ENCODE measurements around the gene TM4SF5.
"Not testable (repeated sequence)": the region's sequence is repeated elsewhere in the genome, so short reads cannot be mapped to it uniquely, and the experiment has no call there.

Gene TM4SF5

GRCh38 chr17:4790705-4791088 lies 19.0 kb downstream of the TM4SF5 start:
- DNase-seq: no peak

DNA sequence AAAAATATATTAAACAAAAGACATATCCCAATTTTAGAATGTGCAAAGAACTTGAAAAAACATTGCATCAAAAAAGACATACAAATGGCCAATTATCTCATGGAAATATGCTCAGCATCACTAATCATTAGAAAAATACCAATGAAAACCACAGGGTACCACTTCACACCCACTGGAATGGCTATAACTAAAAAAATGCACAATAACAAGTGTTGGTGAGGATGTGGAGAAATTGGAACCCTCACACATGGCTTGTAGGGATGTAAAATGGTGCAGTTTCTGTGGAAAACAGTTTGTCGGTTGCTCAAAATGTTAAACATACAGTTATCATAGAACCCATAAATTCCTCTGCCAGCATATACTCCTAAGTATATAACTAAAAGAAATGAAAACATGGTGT lies 23.5 kb downstream of the TM4SF5 start:
- DNase-seq: no peak

GRCh38 chr17:4796552-4796920 lies 24.9 kb downstream of the TM4SF5 start:
- no peak for DNase-seq

GRCh38 chr17:4800462-4801196 lies 28.9 kb downstream of the TM4SF5 start:
- DNase-seq: no peak

GRCh38 chr17:4802228-4802627 lies 30.5 kb downstream of the TM4SF5 start, which contains the start of gene C17orf114:
Gene C17orf114 (minus strand): TSS chr17:4802328.
- no peak for DNase-seq

GRCh38 chr17:4806456-4806776 lies 34.7 kb downstream of the TM4SF5 start:
- DNase-seq: no peak

DNA sequence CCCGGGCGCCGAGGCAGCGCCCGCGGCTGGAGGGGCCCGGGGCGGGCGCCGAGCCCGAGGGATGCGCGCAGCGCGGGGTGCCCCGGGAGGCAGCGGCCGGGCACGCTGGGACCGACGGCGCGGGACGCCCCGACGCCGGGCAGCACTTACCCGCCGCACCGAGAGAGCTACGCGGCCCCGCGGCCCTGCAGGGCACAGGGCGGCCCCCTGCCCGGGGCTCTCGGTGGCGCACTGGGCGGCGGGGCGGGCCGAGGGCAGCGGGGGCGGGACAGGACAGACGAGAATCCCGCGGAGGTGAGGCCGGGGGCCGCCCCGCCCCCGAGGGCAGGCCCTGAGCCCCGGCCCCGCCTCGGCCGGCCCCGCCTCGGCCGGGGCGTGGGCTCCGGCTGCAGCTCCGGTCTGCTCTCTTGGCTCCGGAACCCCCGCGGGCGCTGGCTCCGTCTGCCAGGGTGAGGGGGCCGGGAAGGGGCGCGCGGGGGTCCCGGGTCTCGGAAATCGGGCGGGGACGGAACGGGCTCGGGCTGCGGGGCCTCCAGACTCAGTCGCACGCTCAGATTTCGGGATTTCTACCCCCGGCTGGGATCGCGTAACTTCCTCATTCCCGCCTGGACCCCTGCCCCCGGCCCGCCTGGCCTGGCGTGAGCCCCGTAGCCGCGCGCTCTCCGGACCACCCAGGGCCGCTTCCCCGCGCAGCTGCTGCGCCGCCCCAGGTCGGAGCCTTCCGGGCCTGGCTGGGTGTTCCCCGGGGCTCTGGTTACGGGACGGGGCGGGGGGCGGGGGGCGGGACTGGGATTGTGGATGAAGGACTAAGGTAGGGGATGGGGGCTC lies 35.3 kb downstream of the TM4SF5 start, which contains the start of gene PLD2:
Gene PLD2 (plus strand): TSS at position 376 of the 828 bp plus-strand sequence. CDS start 621 bp downstream, outside the sequence.
- peak; percentile 84 for DNase-seq

- DNase-seq: no peak
Observed at GRCh38 chr17:4807605-4808377, 36.1 kb downstream of the TM4SF5 start.

- DNase-seq: no peak
Observed at GRCh38 chr17:4808378-4808767, 36.7 kb downstream of the TM4SF5 start.

DNA sequence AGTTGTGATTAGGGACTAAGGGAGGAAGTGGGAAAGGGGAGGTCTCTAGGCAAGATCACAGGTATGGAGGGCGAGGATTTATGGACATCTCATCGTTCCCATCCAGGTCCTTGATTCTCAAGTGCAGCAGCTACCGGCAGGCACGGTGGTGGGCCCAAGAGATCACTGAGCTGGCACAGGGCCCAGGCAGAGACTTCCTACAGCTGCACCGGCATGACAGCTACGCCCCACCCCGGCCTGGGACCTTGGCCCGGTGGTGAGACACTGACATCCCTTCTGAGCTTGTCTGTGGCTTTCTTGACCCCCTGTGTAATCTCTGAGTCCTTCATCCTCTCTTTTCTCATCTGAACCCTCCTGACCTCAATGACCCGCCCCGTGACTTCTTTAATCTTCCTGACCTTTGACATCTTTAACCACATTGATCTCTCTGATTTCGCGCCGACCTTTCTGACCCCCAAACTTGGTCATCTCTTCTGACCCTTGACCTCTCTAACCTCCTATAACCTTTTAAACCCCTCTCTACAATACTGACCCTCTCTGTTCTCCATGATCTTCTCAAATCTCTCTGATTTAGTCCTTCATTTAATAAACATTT lies 39.1 kb downstream of the TM4SF5 start:
- no peak for DNase-seq

- no peak for DNase-seq
Observed at GRCh38 chr17:4811471-4811870, 39.8 kb downstream of the TM4SF5 start.

- DNase-seq: no peak
Observed at GRCh38 chr17:4812690-4813089, 41.0 kb downstream of the TM4SF5 start.

- DNase-seq: no peak
Observed at GRCh38 chr17:4815043-4815675, 43.5 kb downstream of the TM4SF5 start.

- no peak for DNase-seq
Observed at GRCh38 chr17:4816826-4817225, 45.1 kb downstream of the TM4SF5 start.

DNA sequence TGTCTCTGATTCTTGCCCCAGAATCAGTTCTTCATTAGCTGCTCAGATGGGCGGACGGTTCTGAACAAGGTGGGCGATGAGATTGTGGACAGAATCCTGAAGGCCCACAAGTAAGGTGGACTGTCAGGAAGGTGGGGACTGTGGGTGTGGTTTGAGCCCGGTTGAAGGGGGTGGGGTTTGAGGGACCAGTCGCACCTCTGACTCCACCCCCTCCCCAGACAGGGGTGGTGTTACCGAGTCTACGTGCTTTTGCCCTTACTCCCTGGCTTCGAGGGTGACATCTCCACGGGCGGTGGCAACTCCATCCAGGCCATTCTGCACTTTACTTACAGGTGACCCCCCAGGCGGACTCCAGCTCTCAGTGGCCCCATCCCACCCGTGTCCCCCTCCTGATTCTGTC lies 46.6 kb downstream of the TM4SF5 start:
- no peak for DNase-seq

GRCh38 chr17:4822835-4823234 lies 51.1 kb downstream of the TM4SF5 start:
- DNase-seq: no peak

DNA sequence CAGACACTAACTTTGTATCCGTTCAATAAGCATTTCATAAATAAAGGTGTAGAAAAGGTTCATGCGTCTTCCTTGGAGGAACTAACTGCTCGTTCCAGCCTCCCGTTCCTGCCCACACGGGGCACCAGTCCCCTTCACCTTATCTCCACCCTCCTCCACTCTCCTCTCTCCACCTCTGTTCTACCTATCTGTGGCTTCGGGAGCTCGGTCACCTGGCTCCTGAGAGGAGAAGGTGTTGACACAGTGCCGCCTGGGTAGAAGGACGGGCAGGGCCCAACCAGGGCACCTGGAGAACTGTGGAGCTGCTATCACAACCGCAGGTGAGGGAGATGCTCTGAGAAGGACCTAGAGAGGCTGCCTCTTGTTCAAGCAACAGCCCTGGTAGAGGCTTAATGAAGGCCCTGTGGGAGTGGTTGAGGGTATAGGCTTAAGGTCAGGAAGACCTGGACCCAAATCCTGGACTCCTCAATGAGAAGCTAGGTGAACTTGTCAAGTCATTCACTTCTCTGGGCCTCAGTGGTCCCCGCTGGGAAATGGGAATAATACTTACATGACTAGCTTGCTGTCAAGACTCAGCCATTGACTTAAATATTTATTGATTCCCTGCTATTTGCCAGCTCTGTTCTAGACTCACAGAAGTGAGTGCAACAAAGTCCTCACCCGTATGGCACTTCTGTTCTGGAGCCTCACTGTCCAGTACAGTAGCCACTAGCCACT lies 51.8 kb downstream of the TM4SF5 start:
- no peak for DNase-seq

DNA sequence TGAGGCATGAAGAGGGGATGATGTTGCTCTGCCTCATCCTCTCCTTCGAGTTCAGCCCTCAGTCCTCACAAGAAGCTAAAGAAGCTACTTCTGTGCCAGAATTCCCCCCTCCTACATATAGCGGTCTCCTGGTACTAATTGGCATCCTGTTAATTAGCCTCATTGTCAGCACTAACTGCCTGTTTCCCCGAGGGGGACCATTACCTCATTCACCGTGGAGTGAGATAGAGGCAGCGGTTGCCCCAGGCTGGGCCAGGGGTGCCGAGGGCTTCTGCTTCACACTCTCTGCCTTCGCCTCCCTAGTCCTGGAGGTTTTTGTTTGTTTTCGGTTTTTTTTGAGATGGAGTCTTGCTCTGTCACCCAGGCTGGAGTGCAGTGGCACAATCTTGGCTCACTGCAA lies 55.7 kb downstream of the TM4SF5 start:
- DNase-seq: no peak

- DNase-seq: not testable (repeated sequence)
Observed at GRCh38 chr17:4832829-4833177, 61.1 kb downstream of the TM4SF5 start.

All from T-helper 9 cell (primary cell).